Nucleus accumbens (tissue), 56 donors: ENCODE measurements around the gene SLC41A2.
"Not testable (repeated sequence)": the region's sequence is repeated elsewhere in the genome, so short reads cannot be mapped to it uniquely, and the experiment has no call there.

ENCODE experiments used
- DNase-seq, 56 donors: peaks; one replicate each; lab custom pipeline; 2025; lab: John Stamatoyannopoulos, UW

The SLC41A2 gene

DNA sequence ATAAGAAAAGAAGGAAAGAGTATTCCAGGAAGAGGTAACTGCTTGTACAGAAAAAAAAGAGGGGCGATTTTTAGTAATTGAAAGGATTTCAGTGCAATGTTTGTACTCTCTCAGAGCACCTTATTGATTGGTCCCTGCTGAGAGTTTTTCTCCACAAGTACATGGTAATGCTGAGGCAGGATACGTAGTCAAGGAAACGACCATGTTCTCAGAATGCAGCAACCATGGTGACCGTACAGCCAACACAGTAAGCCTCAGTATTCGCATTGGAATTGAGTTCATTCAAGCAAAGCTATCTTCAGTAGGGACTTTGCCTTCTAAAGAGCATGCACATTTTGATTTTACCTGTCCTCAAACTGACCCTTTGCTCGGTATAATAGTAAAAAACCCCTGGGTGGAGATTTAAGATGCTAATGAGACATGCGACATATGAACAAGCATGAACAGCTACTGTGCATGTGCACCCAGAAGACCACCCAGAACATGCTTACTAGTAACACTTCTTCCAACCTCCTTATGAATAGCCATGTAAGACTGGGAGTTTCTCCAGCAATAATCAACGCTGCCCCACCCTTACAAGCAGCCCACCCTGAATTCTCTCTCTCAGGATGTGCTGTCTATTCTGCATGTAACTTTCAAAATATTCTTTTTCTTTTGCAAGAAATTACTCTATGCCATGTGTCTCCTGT lies 6.2 kb upstream of the SLC41A2 start:
- DNase-seq: peak in 7 of 56 donors; percentile 0 to 28 (median 20)

DNA sequence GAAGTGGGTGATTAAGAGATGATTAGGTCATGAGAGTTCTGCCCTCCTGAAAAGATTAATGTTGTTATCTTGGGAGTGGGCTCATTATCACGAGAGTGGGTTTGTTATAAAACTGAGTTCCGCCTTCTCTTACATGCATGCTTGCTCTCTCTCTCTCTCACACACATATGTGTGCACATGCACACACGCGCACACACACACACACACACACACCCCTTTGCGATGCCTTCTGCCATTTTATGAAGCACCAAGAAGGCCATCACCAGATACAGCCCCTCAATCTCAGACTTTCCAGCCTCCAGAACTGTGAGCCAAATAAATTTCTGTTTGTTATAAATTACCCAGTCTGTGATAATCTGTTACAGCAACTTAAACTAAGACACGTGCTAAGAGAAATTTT lies 5.7 kb upstream of the SLC41A2 start:
- no peak for DNase-seq

GRCh38 chr12:104960464-104960863 lies 2.4 kb upstream of the SLC41A2 start:
- no peak for DNase-seq

DNA sequence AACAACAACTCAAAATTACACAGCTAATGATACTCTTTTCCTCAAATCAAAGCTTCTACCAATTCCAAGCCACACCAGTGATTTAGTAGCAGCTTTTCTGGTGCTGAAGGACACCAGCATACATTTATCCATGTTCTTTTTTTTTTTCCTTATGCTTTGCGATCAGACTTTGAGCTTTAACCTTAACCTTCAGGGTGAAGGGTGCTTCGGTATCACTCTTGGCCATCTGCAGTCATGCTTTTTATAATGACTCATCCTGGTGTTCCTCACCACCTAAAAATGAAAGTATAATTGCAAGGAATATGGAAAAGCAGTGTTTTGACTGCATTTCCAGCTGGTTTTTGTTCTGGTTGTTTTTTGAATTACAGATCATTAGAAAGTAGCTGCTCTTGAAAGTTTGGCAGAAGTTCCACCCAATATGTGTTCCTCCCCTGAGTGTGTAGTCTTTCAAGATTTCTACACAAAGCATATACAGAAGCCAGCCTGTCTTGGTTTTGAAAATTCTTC lies 1.3 kb upstream of the SLC41A2 start:
- DNase-seq: no peak

DNA sequence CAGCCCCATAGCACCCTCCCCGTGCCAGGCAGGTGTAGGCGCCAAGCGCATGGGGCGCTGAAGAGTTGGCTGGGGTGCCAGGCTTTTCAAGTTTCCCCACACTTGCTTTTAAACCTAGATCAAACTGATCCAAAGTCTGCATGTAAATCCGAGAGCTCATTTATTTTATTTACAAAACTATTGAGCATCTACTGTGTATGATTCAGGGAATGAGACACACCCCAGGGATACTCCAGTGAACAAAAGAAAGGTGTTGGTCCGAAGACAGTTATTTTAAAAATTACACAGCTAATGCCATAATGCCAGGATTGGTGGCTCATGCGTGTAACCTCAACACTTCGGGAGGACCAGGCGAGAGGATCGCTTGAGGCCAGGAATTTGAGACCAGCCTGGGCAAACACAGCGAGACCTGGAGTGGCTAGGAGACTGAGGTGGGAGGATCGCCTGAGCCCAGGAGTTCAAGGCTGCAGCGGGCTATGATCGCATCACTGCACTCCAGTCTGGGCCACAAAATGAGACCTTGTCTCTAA lies 780 bp upstream of the SLC41A2 start:
- no peak for DNase-seq

DNA sequence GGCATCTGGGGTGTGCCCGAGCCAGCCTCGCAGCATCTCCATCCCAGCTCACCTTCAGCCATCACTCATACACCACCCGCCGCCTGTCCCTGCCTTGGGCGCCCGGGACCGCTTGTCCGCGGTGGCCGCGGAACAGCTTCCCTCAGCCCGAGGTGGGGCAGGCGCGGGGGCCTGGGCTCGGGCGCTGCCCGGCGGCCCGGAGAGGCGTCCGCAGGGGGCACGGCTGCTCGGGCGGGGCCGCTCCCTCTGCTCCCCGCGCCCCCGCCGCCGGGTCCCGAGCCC lies 430 bp downstream of the SLC41A2 start:
- peak in 15 of 56 donors; percentile 4 to 57 (median 30) for DNase-seq

DNA sequence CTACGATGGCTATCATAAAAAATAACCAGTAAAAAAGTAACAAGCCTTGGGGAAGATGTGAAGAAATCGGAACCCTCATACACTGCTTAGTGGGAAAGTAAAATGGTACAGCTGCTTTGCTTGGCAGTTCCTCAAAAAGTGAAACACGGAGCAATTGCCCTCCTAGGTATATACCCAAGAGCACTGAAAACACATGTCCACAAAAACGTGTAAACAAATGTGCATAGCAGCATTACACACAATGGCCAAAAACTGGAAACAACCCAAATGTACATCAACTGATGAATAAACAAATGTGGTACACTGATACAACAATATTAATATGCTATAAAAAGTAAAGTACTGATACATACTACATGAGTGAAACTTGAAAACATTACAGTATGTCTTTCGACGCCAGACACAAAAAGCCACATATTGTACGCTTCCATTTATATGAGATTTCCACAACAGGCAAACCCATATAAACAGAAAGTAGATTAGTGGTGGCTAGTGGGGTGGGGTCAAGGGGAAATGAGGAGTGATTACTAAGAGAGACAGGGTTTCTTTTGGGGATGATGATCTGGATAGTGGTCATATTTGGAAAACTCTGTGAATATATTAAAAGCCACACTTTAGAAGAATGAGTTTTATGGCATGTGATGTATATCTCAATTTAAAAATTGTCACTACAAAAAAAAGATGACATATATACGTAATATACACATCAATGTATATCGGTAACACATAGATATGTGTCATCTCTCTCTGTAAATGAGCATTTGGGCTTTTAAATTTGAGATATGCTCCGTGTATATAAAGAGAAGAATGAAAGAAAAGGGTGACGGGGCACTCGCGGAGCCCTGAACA lies 996 bp downstream of the SLC41A2 start:
- DNase-seq: no peak

DNA sequence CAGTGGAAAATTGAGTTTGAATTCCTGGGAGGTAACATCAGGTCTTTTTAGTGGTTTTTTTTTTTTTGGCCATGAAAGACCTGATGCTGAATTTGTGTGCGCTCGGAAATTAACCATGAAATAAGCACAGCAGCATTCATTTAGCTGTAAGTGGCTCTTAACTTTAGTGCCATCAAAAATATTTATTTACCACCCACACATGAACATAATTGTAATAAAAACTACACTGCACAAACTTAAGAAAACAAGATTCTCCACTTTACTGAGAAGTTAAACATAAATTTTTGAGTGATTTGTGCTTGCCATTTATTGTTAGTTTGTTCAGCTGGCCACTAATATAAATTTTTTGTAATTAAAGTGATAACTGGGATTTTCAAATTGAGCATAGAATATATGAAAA lies 2.4 kb downstream of the SLC41A2 start:
- no peak for DNase-seq

GRCh38 chr12:104953323-104953722 lies 4.8 kb downstream of the SLC41A2 start:
- DNase-seq: no peak

GRCh38 chr12:104952816-104953215 lies 5.3 kb downstream of the SLC41A2 start:
- no peak for DNase-seq

GRCh38 chr12:104951759-104952509 lies 6.2 kb downstream of the SLC41A2 start:
- DNase-seq: no peak

GRCh38 chr12:104948716-104949115 lies 9.4 kb downstream of the SLC41A2 start:
- not testable (repeated sequence) for DNase-seq

DNA sequence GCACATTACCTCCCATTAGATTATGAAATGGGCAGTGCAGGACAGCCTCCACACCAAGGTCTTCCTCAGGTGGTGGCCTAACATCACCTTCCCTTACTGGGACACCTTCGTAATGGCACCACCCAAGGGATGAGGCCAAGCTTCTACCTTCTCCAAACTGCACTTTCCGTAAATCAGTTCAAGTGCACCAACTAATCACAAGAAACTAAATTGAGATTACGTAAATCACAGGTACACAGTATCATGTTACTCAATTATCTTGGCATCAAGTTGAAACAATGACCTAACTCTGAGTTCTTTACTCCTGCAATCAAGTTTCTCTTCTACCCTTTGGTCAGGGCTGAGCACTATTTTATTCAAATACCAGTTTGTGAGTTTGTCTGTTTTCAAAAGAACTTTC lies 13.8 kb downstream of the SLC41A2 start:
- DNase-seq: no peak

DNA sequence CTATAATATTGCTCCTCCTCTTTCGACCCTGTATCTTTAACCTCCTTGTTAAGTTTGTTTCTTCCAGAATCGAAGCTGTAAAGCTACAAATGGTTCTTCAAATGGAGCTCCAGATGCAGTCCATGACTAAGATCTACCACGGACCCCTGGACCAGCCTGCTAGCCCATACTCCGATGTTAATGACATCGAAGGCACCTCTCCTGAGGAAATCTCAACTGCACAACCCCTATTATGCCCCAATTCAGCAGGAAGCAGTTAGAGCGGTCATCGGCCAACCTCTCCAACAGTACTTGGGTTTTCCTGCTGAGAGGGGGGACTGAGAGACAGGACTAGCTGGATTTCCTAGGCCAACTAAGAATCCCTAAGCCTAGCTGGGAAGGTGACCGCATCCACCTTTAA lies 14.7 kb downstream of the SLC41A2 start:
- not testable (repeated sequence) for DNase-seq

GRCh38 chr12:104942075-104942474 lies 16.0 kb downstream of the SLC41A2 start:
- DNase-seq: no peak

GRCh38 chr12:104941454-104941853 lies 16.6 kb downstream of the SLC41A2 start:
- DNase-seq: no peak

DNA sequence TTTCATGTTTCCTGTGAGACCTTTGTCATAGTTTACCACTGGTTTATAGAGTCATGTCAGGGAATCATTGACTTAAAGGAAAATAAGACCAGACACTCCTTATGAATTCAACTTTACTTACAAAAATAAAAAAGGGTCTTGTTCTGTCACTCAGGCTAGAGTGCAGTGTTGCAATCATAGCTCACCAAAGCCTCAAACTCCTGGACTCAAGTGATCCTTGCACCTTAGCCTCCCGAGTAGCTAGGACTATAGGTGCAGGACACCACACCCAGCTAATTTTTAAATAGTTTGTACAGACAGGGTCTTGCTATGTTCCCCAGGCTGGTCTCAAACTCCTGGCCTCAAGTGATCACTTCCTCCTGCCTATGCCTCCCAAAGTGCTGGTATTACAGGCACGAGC lies 19.0 kb downstream of the SLC41A2 start:
- no peak for DNase-seq

- no peak for DNase-seq
These were observed 19.7 kb downstream of the SLC41A2 start for GRCh38 chr12:104938371-104938770.

DNA sequence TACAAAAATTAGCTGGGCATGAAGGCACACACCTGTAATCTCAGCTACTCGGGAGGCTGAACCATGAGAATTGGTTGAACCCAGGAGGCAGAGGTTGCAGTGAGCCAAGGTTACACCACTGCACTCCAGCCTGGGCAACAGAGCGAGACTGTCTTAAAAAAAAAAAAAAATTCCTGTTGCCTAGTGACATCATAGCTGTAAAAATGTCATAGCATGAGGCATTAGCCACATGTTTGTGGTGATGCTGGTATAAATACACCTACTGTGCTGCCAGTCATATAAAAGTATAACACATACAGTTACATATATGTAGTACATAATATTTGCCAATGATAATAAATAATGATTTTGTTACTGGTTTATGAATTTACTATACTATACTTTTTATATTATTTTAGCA lies 22.2 kb downstream of the SLC41A2 start:
- DNase-seq: no peak

- DNase-seq: no peak
These were observed 24.3 kb downstream of the SLC41A2 start for GRCh38 chr12:104933778-104934177.

DNA sequence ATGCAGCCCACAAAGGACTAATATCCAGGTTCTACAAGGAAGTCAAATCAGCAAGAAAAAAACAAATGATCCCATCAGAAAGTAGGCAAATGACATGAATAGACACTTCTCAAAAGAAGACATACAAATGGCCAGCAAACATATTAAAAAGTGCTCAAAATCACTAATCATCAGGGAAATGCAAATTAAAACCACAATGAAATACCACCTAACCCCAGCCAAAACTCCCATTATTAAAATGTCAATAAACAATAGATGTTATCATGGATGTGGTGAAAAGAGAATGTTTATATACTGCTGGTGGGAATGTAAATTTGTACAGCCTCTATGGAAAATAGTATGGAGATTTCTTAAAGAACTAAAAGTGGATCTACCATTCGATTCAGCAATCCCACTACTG lies 25.0 kb downstream of the SLC41A2 start:
- DNase-seq: no peak
